HG03439 (cell line): Measurements from ENCODE around the gene TMEM212.
"Not testable (repeated sequence)": the region's sequence is repeated elsewhere in the genome, so short reads cannot be mapped to it uniquely, and the experiment has no call there.

Experiments used
- ATAC-seq: cut with Tn5 transposase; IDR thresholded peaks from one replicate; pipeline ENCODE4 v1.9.1; 2021; ENCODE audit warnings: mild to moderate bottlenecking, moderate library complexity; ENCODE audit not compliant: unreplicated experiment

The TMEM212 gene

GRCh38 chr3:171812811-171813210 is 30.3 kb upstream of the TMEM212 start:
- no peak for ATAC-seq

- no peak for ATAC-seq
Observed at GRCh38 chr3:171813278-171813896, 29.8 kb upstream of the TMEM212 start.

GRCh38 chr3:171813897-171814460 is 29.2 kb upstream of the TMEM212 start:
- ATAC-seq, result no peak

- not testable (repeated sequence) for ATAC-seq
Observed at GRCh38 chr3:171814662-171815061, 28.5 kb upstream of the TMEM212 start.

- ATAC-seq, result no peak
Observed at GRCh38 chr3:171815973-171816595, 27.1 kb upstream of the TMEM212 start.

GRCh38 chr3:171817074-171817800 is 25.9 kb upstream of the TMEM212 start:
- no peak for ATAC-seq

GRCh38 chr3:171821044-171821443 is 22.1 kb upstream of the TMEM212 start:
- ATAC-seq, result no peak

GRCh38 chr3:171821778-171822358 is 21.3 kb upstream of the TMEM212 start:
- no peak for ATAC-seq

GRCh38 chr3:171822431-171823106 is 20.6 kb upstream of the TMEM212 start:
- ATAC-seq, result no peak

- no peak for ATAC-seq
Observed at GRCh38 chr3:171824116-171824515, 19.0 kb upstream of the TMEM212 start.

GRCh38 chr3:171824824-171825221 is 18.3 kb upstream of the TMEM212 start:
- no peak for ATAC-seq

GRCh38 chr3:171825222-171825828 is 17.8 kb upstream of the TMEM212 start:
- ATAC-seq, result no peak

- no peak for ATAC-seq
Observed at GRCh38 chr3:171827385-171827784, 15.8 kb upstream of the TMEM212 start.

GRCh38 chr3:171827836-171828458 is 15.2 kb upstream of the TMEM212 start:
- no peak for ATAC-seq

- no peak for ATAC-seq
Observed at GRCh38 chr3:171828902-171829770, 14.0 kb upstream of the TMEM212 start.

GRCh38 chr3:171829841-171830517 is 13.2 kb upstream of the TMEM212 start:
- ATAC-seq, result no peak

GRCh38 chr3:171830518-171830875 is 12.7 kb upstream of the TMEM212 start:
- ATAC-seq, result no peak

- ATAC-seq, result no peak
Observed at GRCh38 chr3:171831936-171832335, 11.2 kb upstream of the TMEM212 start.

GRCh38 chr3:171832989-171833388 is 10.2 kb upstream of the TMEM212 start:
- ATAC-seq, result no peak
